NCI-H2107 treated with DMSO at 0.1 percent for 48 hours (cell line): Measurements from ENCODE around the gene C19orf81.

Source experiments
- DNase-seq: peaks from one replicate; lab custom pipeline; 2025; ENCODE audit not compliant: unreplicated experiment; lab: John Stamatoyannopoulos, UW

Gene C19orf81

DNA sequence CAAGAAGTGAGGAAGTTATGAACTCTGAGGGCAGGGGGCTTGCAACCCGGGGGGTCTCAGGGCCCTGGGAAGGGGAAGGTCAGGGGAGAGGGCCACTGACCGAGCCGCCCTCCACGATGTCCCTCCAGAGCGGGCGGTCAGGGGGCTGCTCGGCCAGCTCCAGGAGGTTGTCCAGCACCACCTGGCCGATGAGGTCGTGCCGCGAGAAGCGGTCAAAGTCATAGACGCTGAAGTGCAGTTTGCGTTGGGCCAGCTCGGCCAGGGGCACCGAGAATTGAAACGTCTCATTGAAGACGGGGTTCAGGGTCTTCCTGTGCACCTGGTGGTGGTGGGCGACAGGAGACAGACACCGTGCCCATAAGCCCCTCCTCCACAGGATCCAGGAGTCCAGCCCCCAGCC is 20.1 kb upstream of the C19orf81 start:
- no peak for DNase-seq

DNA sequence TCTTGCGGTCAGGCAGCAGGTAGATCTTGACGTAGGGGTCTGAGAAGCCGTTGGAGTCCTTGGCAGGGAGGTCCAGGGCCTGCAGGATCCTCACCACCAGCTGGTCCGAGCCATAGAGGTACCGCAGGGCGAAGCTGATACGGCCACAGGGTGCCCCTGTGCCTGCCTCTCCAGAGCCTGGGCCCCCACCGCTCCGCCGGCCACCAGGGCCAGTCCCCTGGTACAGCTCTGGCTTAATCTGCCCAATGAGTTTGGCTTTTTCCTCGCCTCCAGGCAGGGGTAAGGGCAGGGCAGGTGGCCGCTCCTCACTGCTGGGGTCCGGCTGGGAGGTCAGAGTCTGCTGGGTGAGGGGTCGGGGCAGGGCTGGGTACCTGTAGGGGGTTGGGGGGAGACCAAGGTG is 19.4 kb upstream of the C19orf81 start:
- no peak for DNase-seq

DNA sequence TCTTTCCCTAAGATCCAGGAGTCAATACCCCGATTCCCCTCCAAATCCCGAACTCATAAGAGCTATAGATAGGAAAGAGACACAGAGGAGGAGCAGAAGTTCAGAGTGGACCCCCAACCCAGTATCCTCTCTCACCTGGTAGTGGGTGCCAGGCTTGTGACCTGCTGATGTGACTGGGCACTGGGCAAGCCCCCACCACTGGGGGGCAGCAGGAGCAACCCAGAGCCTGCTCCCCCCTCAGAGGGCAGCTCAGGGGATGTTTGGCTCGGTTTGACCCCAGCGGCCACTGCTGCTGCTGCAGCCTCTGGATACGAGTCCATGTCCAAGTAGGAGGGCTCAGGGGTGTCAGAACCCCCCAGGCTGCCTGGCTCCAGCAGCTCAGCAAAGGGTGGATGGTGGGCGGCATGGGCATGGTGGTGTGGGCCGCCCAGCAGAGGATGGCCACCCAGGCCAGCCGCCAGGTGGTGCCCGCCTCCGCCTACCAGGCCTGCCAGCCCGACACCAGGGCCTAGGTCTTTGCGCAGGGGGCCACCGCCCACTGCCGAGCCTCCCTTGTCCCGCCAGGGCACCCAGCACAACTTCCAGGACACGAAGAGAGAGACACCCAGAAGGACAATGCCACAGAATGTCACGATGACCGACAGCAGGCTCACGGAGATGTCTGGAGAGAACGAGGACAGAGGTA is 17.0 kb upstream of the C19orf81 start:
- no peak for DNase-seq

DNA sequence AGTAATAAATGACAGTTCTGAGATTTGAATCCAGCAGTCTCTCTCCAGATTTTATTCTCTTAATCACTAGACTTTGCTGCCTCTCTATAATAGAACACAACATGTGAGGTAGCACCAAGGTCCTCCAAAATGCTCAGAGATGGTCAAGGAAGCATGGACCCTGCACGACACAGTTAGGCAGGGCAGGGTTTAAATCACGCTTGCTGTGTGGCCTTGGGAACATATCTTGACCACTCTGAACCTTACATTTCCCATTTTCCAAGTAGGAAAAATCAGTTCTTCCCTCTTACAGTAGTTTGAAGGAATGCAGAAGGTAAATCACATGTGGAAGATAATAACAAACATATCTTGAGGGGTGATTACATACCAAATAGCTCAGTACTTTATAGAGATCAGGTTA is 15.9 kb upstream of the C19orf81 start:
- DNase-seq = no peak

DNA sequence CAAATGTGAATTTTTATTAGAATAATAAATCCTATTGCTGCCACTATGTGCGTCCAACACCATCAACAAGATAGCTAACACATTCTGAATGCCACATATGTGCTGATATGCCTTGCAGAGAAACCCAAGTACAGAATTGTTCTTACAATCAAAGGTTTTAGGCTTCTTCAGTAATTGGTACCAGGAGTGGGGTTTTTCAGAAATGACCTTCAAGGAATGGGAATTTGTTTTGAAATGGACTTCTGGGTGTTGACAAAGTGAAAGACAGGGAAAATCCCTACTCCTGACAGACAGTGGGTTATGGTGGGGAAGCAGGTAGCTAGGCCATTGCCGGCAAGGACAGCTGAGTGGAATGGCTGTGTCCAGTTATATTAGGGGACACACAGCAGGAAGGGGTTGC is 15.3 kb upstream of the C19orf81 start:
- no peak for DNase-seq

DNA sequence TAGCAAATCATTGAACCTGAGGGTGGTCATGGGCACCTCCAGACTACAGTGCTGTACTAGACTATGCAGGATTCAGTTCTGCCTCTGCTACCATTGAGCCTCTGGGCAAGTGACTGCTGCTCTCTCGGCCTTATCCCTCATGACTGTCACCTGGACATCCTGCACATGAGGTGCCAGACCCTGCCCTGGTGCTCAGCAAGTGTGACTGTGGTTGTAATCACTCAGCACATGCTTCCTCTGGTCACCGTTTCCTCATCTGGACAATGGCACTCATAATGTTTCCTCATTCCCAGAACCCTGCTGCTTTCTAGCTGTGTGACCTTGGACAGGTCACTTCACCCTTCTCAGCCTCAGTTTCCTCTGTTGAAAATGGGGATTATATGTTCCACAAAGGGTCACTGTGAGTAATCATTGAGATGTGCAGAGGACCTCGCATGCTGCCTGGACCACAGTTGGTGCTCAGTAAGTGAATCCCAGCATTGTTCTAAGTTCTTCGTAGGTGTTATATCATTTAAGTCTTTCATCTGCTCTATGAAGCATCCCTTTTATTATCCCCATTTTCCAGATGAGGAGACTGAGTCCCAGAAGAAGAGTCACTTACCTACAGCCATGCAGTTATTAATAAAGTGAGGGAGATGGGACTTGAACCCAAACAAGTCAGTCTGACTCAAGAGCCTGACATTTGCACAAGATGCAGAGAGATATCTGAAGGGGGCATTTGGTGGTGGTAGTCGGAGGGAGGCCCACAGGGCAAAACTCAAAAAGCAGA is 12.7 kb upstream of the C19orf81 start:
- no peak for DNase-seq

DNA sequence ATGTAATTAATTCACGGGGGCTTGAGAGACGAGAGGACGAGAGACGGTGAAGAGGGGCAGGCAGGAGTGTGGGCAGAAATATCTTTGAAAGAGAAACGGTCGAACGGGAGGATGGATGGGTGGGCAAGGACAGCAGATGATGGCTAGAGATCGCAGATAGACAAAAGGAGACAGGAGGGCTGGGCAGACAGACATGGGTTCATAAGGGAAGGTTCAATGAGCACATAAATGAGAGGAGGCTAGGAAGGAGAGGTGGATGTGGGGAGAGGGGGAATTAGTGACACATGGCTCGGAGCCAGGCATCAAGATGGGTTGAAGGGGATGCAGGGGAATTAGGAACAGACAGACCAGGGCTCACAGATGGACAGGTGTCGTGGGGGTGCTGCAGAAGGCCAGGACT is 10.6 kb upstream of the C19orf81 start:
- no peak for DNase-seq

DNA sequence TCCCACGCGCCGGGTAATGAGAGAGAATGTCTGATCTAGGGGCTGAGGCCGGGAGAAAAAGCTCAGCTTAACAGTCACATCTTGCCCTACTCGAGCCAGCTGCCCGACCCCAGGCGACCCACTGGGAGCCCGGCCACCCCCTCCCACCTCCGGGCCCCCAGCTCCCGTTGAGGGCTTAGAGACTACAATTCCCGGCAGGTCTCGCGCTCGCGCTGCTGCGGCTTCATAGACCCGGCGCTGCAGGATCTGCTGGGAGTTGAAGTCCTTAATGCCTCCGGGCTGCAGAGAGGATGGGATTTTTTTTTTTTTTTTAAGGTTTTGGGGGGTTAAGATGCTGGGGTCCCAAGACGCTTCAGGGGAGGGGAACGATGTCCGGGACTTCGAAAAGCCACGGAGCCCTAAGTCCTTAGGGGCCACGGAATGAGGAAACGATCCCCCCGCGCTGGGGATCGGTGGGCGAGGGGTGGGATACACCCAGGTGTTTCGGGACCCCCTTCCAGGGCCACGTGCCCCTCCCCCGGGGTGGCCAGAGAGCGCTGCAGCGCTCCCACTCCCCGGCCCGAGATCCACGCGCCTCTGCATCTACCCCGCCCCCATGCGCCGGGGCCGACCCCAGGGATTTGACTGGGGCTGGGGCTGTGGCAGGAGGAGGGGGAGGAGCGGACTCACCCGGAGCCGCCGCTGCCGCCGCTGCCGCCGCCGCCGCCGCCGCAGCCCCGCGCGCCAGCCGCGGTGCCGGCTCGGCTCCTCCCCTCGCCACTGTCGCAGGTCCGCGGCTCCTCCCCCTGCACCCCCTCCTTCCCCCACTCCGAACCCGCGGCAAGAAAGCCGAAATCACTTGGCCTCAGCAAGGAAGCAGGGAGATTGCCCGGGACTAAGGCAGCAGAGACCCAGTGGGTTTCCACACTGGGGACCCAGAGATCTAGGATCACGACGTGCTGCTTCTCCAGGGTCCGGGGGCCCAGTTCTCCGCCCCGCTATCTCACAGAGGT is 9.8 kb upstream of the C19orf81 start, which contains the start of gene SYT3:
TSS of gene SYT3 (minus strand) at position 761 of the 992 bp plus-strand sequence. CDS start 2,470 bp downstream, outside the sequence.
- DNase-seq = no peak

DNA sequence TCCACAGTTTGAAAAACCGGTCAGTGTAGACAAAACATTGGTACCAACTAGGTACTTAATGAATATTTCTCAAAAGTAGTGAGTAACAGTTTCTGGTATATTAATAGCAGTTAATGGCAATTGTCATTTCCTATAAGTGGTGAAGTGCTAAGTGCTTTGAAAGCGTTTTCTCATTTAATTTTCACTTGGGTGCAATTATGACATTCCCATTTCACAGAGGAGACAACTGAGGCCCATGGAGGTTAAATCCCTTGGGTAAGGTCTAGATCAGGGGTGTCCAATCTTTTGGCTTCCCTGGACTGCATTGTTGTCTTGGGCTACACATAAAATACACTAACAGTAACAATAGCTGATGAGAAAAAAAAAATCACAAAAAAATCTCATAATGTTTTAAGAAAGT is 8.9 kb upstream of the C19orf81 start:
- no peak for DNase-seq

DNA sequence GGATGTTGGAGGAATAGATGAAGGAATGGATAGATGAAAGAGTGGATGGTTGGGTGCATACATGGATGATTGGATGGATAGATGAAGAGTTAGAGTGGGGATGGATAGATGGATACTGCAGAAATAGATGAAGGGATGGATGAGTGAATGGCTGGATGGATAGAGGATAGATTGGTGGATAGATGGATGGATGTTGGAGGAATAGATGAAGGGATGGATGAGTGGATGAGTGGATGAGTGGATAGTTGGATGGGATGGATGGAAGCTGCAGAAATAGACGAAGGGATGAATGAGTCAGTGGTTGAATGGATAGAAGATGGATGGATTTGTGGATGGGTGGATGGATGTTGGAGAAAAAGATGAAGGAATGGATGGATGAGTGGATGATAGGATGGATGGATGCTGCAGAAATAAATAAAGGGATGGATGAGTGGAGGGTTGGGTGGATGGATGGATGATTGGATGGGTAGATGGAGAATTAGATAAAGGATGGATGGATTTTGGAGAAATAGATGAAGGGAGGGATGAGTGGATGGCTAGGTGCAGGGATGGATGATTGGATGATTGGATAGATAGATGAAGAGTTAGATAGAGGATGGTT is 4.8 kb upstream of the C19orf81 start:
- no peak for DNase-seq

DNA sequence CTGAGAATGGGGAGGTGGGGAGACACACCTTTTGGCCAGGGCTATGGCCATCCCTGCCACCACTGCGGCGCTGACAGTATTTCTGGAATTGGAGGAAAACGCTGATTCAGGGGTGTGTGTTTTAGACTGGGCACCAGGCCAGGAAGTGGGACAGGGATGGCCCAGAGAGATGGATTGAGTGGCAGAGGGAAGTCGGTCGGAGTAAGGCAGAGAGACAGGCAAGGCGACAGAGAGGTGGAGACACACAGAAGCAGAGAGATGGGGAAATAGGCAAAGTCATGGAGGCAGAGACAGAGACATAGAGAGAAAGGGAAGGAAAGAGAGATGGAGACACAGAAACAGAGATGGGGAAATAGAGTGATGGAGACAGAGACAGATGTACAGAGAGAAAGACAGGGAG is 4.1 kb upstream of the C19orf81 start:
- DNase-seq = no peak

DNA sequence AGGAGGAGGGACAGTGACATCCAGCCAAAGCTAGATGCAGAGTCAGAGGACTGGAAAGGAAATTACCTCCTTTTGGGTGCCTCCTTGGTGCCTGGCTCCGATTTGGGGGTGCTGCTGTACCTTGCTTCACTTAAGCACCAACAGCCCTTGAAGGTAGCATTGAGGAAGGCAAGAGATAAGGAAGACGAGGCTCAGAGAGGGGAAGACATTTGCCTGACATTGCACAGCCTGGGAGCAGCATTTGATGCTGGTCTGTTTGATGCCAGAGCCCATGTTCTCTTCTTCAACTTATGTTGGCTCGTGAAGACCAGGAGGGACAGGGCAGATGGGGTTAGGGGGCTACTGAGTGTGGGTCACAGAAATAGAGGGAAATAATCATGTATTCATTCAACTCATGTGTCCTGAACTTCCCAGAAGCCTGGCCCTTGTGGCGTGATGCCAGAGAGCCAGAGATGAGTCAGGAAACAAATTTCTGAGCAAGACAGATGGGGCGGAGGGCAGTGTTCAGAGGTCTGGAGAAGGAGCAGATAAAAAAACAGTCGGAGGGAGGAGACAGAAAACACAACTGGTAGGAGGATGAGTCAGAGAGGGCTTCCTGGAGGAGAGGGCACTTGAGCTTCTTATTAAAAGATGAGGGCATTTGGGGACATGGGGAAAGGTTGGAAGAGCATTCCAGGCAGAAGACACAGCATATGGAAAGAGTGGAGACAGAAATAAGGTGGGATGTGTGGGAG is 3.0 kb upstream of the C19orf81 start:
- DNase-seq = no peak

DNA sequence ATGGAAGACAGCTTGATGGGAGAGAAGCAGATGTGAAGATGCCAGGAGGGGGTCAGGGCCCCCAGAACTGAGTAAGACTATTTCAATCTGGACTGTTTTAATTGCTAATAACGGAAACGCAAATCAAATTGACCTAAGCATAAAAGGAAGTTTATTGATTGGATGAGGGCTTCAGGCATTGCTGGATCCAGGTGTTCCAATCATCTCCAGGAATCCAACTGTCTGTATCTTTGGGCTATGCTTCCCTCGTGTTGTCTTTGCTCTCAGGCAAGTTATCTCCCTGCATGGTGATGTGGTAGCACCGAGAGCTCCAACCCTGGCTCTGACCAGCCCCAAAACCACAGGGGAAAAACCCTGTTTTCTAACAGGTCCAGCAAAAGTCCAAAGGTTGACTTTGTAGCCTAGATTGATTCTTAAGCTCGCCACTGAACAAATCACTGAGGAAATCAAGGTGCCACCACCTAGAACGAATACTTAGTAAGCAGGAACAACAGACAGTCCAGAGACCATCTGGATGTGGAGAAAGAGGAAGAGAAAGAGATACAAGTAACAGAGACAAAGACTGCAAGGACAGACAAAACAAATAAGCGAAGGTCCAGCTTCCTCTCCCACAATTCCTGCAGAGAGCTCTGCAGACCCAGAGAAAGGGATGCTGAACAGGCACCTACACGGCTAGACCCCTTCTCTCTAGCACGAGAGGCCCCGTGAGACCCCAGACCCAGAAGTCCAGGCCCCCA is 1.2 kb upstream of the C19orf81 start:
- DNase-seq = no peak

DNA sequence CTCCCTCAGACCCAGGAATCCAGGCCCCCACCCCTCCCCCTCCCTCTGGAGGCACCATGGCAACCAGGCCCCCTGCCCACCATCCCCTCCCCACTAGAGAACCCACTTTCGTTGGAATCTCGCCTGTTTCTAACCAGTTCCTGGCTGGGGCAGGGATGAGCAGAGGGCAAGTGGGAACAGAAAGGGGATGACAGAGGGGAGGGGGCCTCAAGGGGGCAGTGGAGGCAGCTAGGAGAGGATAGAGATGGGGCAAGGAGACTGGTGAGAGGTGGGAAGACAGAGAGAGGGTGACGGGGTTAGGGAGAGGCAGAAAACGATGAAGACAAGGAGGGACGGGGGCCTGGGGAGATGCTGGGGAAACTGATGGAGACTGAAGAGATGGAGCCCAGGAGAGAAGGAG is 586 bp upstream of the C19orf81 start:
- no peak for DNase-seq

DNA sequence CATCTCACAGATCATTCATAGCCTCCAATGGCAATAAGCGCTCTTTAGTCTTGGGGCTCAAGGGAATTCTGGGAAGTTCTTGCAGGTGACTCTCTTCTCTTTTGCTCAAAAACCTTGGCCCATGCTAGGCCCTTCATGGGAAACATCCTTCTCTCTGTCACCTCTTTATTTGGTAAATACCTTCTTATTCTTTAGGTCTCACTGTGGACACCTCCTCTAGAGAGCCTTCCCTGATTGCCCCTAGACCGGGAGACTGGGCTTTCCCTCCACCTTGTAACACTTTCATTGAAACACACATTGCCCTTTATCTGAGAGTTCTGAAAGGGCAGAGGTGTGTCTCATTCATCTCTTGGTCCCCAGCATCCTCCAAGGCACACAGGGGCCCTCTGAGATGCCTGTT is 1.9 kb downstream of the C19orf81 start:
- no peak for DNase-seq

DNA sequence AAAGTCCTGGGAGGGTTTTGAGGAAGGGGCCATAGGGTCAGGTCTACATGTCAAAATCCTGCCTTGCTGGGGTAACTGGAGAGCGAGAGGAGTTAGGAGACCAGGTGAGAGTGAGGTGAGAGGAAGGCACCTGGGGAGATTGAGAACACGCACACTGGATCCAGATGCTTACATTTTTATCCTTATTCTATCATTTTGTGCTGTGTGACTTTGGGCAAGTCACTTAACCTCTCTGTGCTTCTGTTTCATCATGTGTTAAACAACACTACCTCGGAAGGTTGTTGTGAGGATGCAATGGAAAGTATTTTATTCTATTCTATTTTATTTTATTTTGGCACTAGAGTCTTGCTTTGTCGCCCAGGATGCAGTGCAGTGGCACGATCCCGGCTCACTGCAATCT is 3.5 kb downstream of the C19orf81 start:
- DNase-seq = no peak

DNA sequence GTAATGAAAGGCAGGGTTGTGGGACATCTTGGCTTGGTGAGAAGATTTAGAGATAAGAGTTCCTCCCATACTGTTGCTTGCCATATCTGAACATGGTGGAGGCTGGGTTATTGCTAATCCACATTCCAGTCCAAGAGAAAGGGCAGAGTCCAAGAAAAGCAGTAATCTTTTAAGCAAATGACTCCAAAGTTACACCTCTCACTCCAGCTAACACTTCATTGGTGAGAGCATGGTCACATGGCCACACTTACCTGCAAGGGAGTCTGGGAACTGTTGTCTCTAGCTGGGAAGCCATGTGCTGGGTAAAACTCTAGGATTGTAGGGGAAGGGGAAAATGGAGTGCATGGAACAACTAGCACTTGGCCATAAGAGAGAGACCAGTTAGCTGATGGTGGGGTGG is 5.6 kb downstream of the C19orf81 start:
- DNase-seq = no peak

DNA sequence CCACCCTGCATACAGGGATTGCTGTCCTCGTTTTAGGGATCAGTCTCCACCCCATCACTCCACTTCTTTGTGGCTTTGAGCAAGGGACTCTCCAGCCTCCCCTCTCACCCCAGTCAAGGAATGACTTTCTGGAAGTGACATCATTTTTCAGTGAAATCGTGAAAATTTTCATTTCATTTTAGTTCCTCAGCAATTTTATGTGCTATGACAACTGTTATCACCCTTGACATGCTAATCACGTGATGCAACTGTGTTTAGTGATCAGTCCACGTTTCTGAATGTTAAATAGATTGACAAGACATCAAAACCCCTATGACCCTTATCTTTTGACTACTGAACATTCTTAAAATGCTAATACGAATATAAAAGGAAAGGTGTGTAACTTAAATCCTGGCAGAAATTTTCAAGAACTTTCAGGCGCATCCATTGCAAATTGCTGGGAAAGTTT is 8.0 kb downstream of the C19orf81 start:
- no peak for DNase-seq

DNA sequence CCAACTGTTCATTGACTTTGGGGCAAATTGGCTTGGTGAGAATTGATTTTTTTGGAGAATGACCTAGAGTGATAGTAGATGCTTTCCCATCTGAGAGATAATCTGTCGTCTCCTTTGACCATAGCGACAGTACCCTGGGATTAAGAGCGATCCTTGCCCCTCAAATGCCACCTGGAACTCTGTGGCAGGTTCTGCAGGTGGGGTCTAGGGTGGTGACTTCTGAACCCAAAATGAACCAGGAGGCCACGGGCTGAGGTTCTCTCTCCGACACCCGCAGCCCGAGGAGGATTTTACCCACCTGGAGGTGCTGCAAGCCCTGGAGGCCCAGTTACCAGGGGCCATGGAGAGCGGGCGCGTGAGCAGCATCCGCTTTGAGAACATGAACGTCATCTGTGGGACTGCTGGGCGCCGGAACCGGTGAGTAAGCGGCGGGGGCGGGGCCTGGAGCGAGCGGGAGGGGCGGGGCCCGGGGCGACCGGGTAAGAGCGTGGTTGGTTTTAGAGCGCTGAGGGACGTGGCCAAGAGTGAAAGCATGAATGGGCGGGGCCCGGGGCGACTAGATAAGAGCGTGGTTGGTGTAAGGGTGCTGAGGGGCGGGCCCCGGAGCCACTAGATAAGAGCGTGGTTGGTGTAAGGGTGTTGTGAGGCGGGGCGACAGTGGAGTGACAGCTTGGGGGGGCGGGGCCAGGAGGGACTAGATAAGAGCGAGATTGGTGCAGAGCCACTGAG is 8.6 kb downstream of the C19orf81 start:
- no peak for DNase-seq
